SH-SY5Y (cell line): Measurements from ENCODE around the gene TYW5.

Experiments
- GATA2 ChIP-seq: IDR thresholded peaks from 2 replicates; pipeline ENCODE4 v1.6.1; 2011; ENCODE audit warnings: mild to moderate bottlenecking, low read depth, low read length
- GATA3 ChIP-seq: IDR thresholded peaks from 2 replicates; pipeline ENCODE4 v1.6.1; 2011; ENCODE audit warnings: low read depth, mild to moderate bottlenecking, low read length, moderate library complexity

The TYW5 gene

DNA sequence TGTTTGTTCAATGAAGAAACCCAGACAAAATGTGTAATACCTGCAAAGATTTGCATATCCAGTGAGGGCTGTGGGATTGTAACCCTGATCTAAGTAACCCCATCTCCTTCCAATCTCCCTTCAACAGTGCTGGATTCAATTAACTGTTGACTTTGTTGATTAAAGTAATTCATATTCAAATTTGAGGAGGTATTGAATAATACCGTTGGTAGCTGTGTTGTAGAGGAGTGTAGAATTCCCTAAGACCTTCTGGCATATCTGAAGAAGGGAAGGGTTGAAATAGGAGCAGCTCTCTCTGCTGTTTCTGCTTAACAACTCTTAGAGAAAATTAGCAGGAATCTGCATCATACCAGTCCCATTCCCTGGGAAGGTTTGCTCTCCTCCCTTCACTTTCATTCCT lies 28.2 kb upstream of the TYW5 start:
- no peak for TF ChIP-seq GATA2
- TF ChIP-seq GATA3 = no peak

DNA sequence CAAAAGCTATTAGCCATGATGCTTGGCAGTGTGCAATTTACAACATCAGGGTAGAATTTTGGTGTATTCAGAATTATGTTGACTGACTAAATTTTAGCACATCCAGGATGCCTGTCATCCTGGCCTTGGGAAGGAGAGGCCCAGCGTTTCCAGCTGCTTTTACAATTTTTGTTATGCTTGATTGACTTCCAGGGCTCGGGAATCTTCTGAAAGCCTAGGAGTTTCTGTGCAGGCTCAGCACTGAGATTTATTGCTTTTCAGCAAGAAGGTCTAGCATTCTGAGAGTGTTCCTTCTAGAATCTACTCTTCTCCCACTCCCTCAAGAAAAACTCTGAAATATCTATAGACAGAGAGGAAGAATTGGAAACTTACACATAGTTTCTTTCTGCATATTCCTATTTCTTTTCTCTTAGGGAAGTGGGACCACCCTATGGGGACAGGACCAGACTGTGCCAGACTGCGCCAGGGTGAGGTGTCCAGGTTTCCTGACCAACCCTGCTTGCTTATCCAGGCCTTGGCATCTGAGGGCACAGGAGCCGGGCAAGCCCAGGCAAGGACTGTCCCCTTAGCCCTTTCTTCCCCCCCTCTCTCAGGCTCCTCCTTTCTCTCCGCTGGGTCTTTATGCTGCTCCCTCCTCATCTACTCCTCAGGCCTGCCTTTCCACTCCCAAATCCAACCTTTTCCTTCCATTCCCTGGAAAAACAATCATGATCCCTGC lies 27.0 kb upstream of the TYW5 start:
- TF ChIP-seq GATA3 = no peak
- no peak for TF ChIP-seq GATA2

DNA sequence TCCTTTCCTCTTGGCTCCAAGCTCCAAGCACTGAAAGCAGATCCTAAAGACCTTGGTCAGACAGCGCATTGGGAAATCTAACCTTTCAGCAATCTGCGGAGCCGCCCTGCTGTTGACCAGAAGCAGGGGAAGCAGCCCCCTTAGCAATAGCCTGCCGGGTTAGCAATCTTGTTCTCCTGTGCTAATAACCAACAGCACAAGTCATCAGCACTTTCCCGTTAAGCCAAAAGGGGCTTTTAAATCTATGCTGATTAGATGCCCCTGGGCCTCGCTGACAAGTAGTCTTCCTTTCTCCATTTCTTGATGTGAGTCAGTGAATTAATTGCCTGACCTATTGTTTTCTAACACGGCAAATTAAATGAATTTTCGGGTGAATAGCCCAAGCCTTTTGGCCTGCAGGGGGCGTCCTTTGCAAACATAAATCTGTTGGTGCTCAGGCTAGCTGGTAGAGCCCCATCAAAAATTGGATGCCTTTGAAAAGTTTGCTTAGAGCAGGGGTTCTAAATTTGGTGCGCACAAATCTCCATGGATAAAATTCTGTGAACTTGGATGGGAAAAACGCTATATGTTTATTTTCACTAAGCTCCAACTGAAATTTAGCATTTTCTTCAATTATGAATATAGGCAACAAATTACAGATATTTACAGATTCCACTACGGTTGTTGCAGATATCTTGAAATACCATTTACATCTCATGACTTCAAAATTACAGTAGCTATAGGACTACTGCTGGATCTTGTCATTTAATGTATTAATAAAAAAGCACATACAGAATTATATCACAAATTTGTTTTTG lies 24.7 kb upstream of the TYW5 start:
- TF ChIP-seq GATA3 (no peak), GATA2 (no peak)

DNA sequence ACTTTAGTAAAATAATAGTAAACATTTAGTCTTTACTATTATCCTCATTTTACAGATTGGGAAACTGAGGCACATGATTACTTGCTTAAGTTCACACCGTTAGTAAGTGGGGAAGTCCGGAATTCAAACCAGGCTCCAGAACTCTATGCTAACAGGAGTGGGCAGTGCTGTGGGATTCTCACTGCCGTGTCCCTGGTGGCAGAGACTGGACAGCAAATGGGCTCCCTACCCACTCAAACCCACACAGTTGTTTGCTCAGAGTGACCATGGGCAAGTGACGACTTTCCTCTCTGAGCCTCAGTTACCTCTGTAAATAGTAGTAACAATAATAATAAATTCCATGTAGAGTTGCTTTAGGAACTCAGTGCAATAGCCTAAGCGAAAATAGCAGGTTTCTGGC lies 24.1 kb upstream of the TYW5 start:
- TF ChIP-seq GATA3 = no peak
- TF ChIP-seq GATA2 = no peak

DNA sequence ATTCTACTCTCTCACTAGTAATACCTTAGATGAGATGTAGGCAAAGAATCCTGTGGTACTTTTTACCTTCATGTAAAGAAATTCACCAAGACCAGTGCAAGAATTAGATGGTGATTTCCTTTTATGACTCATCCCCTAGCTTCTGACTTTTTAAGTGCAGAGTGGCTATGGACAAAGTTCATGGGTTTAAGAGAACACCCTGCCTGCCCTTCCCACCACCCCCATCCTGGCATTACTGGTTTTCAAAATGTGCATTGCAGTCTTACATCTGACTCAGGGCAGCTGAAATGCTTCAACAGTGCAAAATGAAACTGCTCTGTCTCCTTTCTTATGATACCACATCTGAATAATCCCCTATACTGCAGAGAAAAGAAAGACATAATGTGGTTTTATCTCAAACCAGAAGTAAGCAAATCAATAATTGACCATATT lies 22.7 kb upstream of the TYW5 start:
- TF ChIP-seq GATA3 = no peak
- no peak for TF ChIP-seq GATA2

DNA sequence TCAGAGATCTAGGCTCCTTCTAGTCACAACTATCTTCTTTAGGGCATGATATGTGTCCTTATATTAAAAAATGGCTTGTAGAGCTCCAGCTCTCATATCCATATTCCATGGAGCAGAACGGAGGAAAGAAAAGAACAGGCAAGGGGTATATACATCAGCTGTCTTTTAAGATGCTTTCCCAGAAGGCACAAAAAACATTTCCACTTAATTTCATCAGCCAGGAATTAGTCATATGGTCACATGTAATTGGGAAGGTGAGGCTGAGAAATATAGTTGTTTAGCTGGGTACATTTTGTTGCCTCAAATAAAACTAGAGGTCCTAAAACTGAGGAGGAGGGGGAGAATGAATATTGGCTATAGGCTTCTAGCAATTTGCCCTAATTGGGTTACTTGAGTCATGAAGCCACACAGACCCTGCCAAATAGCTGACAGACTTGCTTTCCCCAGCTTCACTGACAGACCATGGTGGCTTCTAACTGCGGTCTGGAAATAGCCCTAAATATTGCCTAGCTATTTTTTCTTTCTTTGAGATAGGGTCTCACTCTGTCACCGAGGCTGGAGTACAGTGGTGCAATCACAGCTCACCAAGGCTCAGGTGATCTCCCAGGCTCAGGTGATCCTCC lies 20.1 kb upstream of the TYW5 start:
- no peak for TF ChIP-seq GATA2
- no peak for TF ChIP-seq GATA3

DNA sequence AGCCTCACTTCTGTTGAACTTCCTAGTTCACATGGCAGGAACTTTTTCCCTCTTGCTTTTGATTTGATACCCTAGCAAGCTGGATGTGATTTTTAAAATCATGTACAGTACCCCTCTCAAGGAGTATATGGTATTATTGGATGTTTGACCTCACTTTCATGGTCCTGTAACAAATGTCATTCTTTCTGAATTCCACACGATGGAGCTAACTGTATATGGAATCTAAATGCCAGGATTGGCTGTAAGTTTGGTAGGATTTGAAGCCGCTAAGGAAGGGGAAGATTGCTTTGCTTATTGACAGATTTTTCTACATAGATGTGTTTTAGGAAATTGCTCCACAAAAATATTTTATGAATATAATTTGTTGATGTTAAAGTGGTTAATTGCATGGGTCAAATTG lies 18.4 kb upstream of the TYW5 start:
- TF ChIP-seq GATA2 (no peak), GATA3 (no peak)

DNA sequence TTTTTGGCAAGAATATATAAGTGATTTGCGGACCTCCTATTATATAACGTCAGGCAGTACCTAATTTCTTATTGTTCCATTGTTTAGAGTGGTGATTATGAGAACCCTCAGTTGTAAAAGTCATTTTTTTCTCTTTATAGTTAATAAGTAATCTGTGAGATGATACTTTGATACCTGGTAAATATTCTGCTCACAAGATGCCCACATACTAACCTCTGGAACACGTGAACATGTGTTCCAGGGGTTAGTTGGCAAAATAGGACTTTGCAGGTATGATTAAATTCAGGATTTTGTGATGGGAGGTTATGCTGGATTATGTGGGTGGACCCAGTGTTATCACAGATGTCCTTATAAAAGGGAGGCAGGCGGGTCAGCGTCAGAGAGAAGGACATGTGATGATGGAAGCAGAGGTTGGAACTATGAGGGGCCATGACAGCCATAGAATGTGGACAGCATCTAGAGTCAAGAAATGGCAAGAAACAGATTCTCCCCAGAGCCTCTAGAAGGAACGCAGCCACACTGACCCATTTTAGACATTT lies 16.9 kb upstream of the TYW5 start:
- TF ChIP-seq GATA2 (no peak), GATA3 (no peak)

DNA sequence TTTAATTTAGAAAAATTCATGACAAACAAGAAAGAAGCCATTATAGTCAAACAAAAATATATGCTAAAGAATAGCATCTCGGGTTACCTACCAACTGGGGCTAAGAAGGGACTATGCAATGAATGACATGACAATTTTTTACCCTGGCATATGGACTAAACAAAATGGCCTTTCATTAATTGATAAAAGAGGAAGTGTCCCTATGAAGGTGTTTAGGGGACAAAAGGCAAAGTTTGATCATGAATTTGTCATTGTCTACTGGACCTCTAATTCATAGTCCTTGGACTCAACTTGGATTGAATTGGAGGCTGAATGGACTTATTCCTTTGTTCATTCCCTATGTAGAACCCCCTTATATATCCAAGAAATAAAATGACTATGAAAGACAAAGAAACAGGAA lies 12.8 kb upstream of the TYW5 start:
- TF ChIP-seq GATA3 = no peak
- no peak for TF ChIP-seq GATA2

DNA sequence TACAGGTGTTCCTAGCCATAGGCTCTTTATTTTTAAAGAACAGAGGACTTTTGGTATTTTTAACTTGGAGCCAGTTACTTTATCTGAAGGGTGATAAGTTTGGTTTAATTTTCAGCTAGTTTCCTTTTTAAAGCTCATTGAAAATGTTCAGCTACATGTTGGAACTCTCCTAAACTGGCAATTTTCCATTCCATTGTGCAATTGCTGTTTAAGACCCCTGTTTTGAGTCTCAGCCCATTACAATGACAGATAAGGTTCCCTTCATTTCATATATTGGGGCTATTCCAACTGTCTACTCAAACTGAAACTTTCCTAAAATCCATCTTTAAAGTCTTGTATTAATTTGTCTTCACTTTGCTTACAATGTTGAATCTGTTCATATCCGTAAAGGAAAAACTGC lies 11.7 kb upstream of the TYW5 start:
- TF ChIP-seq GATA3 (no peak), GATA2 (no peak)

DNA sequence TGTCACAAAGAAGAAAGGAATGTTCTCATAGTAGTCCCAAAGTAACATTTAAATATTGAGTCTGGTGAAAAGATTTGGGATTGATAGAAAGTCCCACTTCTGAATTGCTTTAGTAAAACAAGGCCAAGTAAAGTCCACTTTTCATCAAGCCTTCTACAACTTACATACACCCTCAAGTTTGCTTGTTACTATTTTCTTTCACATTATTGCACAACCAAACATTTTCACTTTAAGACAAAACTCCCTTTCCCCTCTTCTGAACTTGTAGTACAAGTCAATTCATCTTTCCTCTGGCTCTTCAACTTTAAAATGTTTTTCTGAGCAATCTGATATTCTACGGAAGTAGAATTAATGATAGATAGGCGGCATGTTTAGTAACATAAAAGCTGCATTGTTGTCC lies 11.1 kb upstream of the TYW5 start:
- no peak for TF ChIP-seq GATA2
- no peak for TF ChIP-seq GATA3

DNA sequence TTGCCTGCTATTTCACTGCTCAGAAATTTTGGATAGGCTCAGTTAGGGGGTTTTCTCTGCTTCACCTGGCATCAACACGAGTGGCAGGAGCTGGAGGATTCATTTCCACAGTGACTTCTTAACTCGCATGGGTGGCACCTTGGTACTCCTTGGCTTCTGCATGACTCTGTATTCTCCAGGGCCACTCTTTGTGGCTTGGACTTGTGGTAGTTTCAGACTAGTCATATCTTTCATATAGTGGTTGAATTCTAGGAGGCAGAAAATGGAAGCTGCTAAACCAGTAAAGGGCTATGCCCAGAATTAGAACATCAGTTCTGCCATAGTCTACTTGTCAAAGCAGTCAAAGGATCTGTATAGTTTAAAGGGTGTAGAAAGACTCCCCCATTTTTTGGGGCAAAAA lies 6.9 kb upstream of the TYW5 start:
- no peak for TF ChIP-seq GATA3
- TF ChIP-seq GATA2 = no peak

DNA sequence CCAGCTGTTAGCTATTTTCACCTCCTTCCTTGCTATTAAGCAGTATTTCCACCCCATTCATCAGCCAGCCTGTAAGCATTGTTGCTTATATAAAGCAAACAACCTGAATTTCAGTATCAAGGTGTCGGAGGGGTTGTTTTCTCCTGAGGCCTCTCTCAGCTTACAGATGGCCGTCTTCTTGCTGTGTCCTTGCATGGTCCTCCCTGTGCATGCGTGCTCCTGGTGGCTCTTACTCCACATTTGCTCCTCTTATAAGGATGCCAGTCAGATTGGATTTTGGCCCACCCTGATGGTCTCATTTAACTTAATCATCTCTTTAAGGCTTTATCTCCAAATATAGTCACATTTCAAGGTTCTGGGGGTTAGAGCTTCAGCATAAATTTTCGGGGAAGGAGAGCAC lies 2.7 kb upstream of the TYW5 start:
- no peak for TF ChIP-seq GATA3
- no peak for TF ChIP-seq GATA2

DNA sequence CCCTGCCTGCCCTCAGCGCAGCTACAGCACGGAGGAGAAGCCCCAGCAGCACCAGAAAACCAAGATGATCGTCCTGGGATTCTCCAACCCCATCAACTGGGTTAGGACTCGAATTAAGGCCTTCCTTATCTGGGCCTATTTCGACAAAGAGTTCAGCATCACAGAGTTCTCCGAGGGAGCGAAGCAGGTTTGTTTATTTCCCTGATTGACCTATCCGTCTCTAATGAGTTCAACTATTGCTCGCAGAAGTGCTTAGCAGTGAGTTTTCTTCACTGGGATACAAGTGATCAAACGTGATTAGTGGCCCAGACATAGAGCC lies 730 bp upstream of the TYW5 start:
- TF ChIP-seq GATA3 = no peak
- TF ChIP-seq GATA2 = no peak

DNA sequence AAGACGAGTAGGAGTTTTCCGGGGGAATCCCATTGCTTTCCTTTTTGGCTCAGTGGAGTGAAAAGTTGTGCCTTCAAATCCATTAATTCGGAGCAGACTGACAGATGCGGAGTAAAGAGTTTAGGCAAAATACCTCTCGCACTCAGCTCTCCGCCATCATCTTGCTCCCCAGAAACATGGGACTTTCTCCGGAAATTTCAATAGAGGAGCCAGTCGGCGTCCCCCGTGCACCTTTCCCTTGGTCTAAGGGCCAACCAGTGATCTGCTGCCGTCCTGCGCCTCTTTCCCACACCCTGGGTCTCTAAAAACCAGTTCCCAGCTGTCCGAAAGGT lies 318 bp downstream of the TYW5 start:
- no peak for TF ChIP-seq GATA2
- no peak for TF ChIP-seq GATA3
